ENCODE measurements around the gene CNTNAP2.
A peak's percentile ranks its signal among the peaks of the same experiment; 100 is the strongest.

CNTNAP2 gene

GRCh38 chr7:147492606-147493005 is 1376.0 kb downstream of the CNTNAP2 start:
- DNase-seq (ENCODE audit: low read depth), result no peak

GRCh38 chr7:147496209-147496608 is 1379.6 kb downstream of the CNTNAP2 start:
- no peak for DNase-seq (ENCODE audit: low read depth)

- no peak for DNase-seq (ENCODE audit: low read depth)
Measured at GRCh38 chr7:147497246-147497645, 1380.6 kb downstream of the CNTNAP2 start.

- DNase-seq (ENCODE audit: low read depth), result no peak
Measured at GRCh38 chr7:147498081-147498480, 1381.5 kb downstream of the CNTNAP2 start.

GRCh38 chr7:147509035-147509501 is 1392.5 kb downstream of the CNTNAP2 start:
- peak; percentile 2 for DNase-seq (ENCODE audit: low read depth)

- DNase-seq (ENCODE audit: low read depth), result no peak
Measured at GRCh38 chr7:147509541-147510200, 1393.1 kb downstream of the CNTNAP2 start.

GRCh38 chr7:147510201-147510542 is 1393.6 kb downstream of the CNTNAP2 start:
- DNase-seq (ENCODE audit: low read depth), result no peak

GRCh38 chr7:147510923-147511322 is 1394.3 kb downstream of the CNTNAP2 start:
- no peak for DNase-seq (ENCODE audit: low read depth)

GRCh38 chr7:147513451-147513850 is 1396.8 kb downstream of the CNTNAP2 start:
- no peak for DNase-seq (ENCODE audit: low read depth)

GRCh38 chr7:147516391-147516790 is 1399.8 kb downstream of the CNTNAP2 start:
- no peak for DNase-seq (ENCODE audit: low read depth)

GRCh38 chr7:147519062-147519461 is 1402.5 kb downstream of the CNTNAP2 start:
- no peak for DNase-seq (ENCODE audit: low read depth)

GRCh38 chr7:147523056-147523455 is 1406.5 kb downstream of the CNTNAP2 start:
- peak; percentile 12 for DNase-seq (ENCODE audit: low read depth)

- no peak for DNase-seq (ENCODE audit: low read depth)
Measured at GRCh38 chr7:147524726-147525250, 1408.2 kb downstream of the CNTNAP2 start.

- DNase-seq (ENCODE audit: low read depth), result no peak
Measured at GRCh38 chr7:147525325-147525724, 1408.7 kb downstream of the CNTNAP2 start.

- DNase-seq (ENCODE audit: low read depth), result peak; percentile 4
Measured at GRCh38 chr7:147535701-147536111, 1419.1 kb downstream of the CNTNAP2 start.

GRCh38 chr7:147539685-147540084 is 1423.1 kb downstream of the CNTNAP2 start:
- DNase-seq (ENCODE audit: low read depth), result no peak

GRCh38 chr7:147540743-147541142 is 1424.1 kb downstream of the CNTNAP2 start:
- no peak for DNase-seq (ENCODE audit: low read depth)

- no peak for DNase-seq (ENCODE audit: low read depth)
Measured at GRCh38 chr7:147541261-147541660, 1424.7 kb downstream of the CNTNAP2 start.

- DNase-seq (ENCODE audit: low read depth), result no peak
Measured at GRCh38 chr7:147547252-147547897, 1430.8 kb downstream of the CNTNAP2 start.

GRCh38 chr7:147556317-147556716 is 1439.7 kb downstream of the CNTNAP2 start:
- DNase-seq (ENCODE audit: low read depth), result no peak

GRCh38 chr7:147563669-147564068 is 1447.1 kb downstream of the CNTNAP2 start:
- DNase-seq (ENCODE audit: low read depth), result no peak

GRCh38 chr7:147564786-147565476 is 1448.3 kb downstream of the CNTNAP2 start:
- DNase-seq (ENCODE audit: low read depth), result no peak

- no peak for DNase-seq (ENCODE audit: low read depth)
Measured at GRCh38 chr7:147567043-147567442, 1450.4 kb downstream of the CNTNAP2 start.
